Glutamatergic neuron (in vitro differentiated cells): ENCODE results near the gene VAPB. TPM values are rescaled to one million over a fixed set of nuclear protein-coding genes. Genes with fewer than 3 reads are reported as not detected.

ENCODE experiments used
- DNase-seq: peaks from one replicate; pipeline ENCODE4 v3.0.0; 2022
- H3K27ac Mint-ChIP-seq: one replicate; pipeline ENCODE4 v1.8.0; 2020; ENCODE audit warnings: mild to moderate bottlenecking, mixed read lengths, inconsistent platforms; ENCODE audit not compliant: unreplicated experiment
- H3K27me3 Mint-ChIP-seq: one replicate; pipeline ENCODE4 v1.8.0; 2020; ENCODE audit warnings: mild to moderate bottlenecking, moderate library complexity, mixed read lengths, inconsistent platforms; ENCODE audit not compliant: unreplicated experiment
- H3K36me3 Mint-ChIP-seq: one replicate; pipeline ENCODE4 v1.8.0; 2020; ENCODE audit warnings: mild to moderate bottlenecking, mixed read lengths, inconsistent platforms; ENCODE audit not compliant: unreplicated experiment
- H3K4me1 Mint-ChIP-seq: one replicate; pipeline ENCODE4 v1.8.0; 2020; ENCODE audit warnings: mild to moderate bottlenecking, low read depth, mixed read lengths, inconsistent platforms; ENCODE audit not compliant: unreplicated experiment
- H3K4me3 Mint-ChIP-seq: one replicate; pipeline ENCODE4 v1.8.0; 2020; ENCODE audit warnings: mild to moderate bottlenecking, mixed read lengths, inconsistent platforms; ENCODE audit not compliant: unreplicated experiment
- H3K9me3 Mint-ChIP-seq: one replicate; pipeline ENCODE4 v1.8.0; 2020; ENCODE audit warnings: mild to moderate bottlenecking, moderate library complexity, mixed read lengths, inconsistent platforms; ENCODE audit not compliant: unreplicated experiment
- total RNA-seq: library from RNA; stranded (reverse); fragmentation: NEBNext Ultra II Directional; extraction: Animal tissue kit (Norgen Biotek cat#: 25700); gene quantifications from one replicate; pipeline ENCODE4 v1.2.1, GENCODE V29; 2021; ENCODE audit not compliant: unreplicated experiment
- TF ChIP-seq, protein P1 (sequence below): fragments of 200-600 bp; sonication (generic); IDR thresholded peaks from one replicate; pipeline ENCODE4 v1.5.0; 2021; ENCODE audit not compliant: partially characterized antibody, unreplicated experiment

The VAPB gene
- total RNA-seq, 1 donor from 2014 or later: 60.5 TPM

DNA sequence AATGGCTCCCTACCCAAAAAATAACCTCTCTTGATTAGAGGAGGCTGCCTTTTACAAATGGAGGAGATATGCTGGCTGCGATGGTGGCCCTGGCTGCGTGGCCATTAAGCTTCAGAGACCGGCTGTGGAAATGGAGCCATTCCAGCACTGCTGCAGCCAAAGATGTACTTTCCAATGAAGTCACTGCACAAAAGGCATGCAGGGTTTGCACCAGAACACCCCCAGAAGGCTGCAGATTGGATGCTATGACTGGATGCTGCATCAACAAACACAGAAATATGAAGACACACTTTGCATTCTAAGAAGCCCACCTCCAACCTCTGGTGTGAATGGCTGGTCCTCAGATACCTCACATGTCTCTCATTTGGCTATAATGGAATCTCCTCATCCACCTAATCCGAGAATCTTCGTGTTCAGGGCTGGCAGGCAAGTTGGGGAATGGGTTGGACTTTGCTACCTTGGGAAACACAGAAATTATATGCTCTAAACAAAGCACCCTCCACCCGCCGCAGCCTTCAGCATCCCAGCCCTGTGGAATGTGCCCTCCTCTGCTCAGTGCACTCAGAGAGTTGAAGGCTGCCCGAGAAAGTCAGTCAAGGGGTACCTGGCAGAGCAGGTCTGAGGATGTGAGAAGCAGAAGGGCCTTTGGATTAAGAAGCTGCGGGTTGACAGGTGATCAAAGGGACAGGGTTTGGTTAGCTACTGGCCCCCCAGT lies 90.9 kb downstream of the VAPB start:
- TF ChIP-seq, protein P1, sequence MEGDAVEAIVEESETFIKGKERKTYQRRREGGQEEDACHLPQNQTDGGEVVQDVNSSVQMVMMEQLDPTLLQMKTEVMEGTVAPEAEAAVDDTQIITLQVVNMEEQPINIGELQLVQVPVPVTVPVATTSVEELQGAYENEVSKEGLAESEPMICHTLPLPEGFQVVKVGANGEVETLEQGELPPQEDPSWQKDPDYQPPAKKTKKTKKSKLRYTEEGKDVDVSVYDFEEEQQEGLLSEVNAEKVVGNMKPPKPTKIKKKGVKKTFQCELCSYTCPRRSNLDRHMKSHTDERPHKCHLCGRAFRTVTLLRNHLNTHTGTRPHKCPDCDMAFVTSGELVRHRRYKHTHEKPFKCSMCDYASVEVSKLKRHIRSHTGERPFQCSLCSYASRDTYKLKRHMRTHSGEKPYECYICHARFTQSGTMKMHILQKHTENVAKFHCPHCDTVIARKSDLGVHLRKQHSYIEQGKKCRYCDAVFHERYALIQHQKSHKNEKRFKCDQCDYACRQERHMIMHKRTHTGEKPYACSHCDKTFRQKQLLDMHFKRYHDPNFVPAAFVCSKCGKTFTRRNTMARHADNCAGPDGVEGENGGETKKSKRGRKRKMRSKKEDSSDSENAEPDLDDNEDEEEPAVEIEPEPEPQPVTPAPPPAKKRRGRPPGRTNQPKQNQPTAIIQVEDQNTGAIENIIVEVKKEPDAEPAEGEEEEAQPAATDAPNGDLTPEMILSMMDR: no peak
- no peak overlapping the region for H3K4me3 Mint-ChIP-seq
- H3K9me3 Mint-ChIP-seq: peaks cover 4% of the 10 kb centered on the region
- DNase-seq: no peak
- no peak overlapping the region for H3K27ac Mint-ChIP-seq
- H3K4me1 Mint-ChIP-seq: no peaks in the 10 kb centered on the region
- H3K27me3 Mint-ChIP-seq: no peaks in the 10 kb centered on the region
- peaks cover 39% of the 10 kb centered on the region for H3K36me3 Mint-ChIP-seq

GRCh38 chr20:58480551-58481336 lies 91.7 kb downstream of the VAPB start:
- TF ChIP-seq, protein P1: no peak
- Mint-ChIP-seq H3K27ac (no peak overlapping the region), H3K36me3 (peaks cover 42% of the 10 kb centered on the region), H3K4me3 (no peak overlapping the region), H3K9me3 (peaks cover 4% of the 10 kb centered on the region), H3K27me3 (no peaks in the 10 kb centered on the region), H3K4me1 (no peaks in the 10 kb centered on the region)
- no peak for DNase-seq

DNA sequence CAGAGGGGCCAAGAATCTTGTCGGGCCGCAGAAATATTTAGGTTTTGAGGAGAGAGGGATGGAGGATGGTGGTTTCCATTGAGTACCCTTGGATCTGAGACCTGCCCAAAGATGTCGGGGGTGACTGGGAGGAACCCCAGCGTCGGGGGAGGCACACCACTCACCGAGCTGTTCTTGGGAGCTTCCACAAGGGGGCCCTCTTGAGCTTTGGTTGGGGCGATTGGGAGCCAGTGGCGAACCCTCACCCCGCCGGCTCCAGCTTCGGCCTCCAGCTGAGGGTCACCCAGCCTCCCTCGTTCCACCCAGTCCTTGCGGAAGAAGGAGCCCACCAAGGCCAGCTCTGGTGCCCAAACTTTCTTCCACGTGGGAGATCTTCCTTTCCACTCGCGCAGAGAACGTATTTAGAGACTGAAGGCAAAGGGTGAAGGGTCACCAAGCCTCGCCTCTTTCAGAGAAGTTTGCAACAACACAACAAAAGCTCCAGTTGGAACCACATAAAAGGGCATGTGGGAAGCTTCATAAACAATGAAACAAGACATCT lies 92.5 kb downstream of the VAPB start:
- no peak overlapping the region for H3K4me3 Mint-ChIP-seq
- TF ChIP-seq, protein P1: peak; percentile 64
- no peaks in the 10 kb centered on the region for H3K27me3 Mint-ChIP-seq
- peaks cover 49% of the 10 kb centered on the region for H3K36me3 Mint-ChIP-seq
- DNase-seq: peak; percentile 54
- H3K9me3 Mint-ChIP-seq: peaks cover 8% of the 10 kb centered on the region
- H3K4me1 Mint-ChIP-seq: no peaks in the 10 kb centered on the region
- no peak overlapping the region for H3K27ac Mint-ChIP-seq

- H3K27ac Mint-ChIP-seq: no peak overlapping the region
- peaks cover 42% of the 10 kb centered on the region for H3K36me3 Mint-ChIP-seq
- no peak for DNase-seq
- peaks cover 6% of the 10 kb centered on the region for H3K9me3 Mint-ChIP-seq
- TF ChIP-seq, protein P1: no peak
- H3K27me3 Mint-ChIP-seq: no peaks in the 10 kb centered on the region
- H3K4me1 Mint-ChIP-seq: no peaks in the 10 kb centered on the region
- H3K4me3 Mint-ChIP-seq: no peak overlapping the region
Observed at GRCh38 chr20:58482416-58482815, 93.4 kb downstream of the VAPB start.
